Keratinocyte (primary cell): ENCODE results near the gene CTRB1.

Source experiments
- EZH2 ChIP-seq: IDR thresholded peaks from one replicate; pipeline ENCODE4 v1.6.1; 2012; ENCODE audit warnings: inconsistent platforms, mild to moderate bottlenecking, low read length, moderate library complexity
- TF ChIP-seq, protein P1 (sequence below), 3 experiments: IDR thresholded peaks in 1 of 3; conservative IDR thresholded peaks in 1 of 3; optimal IDR thresholded peaks in 1 of 3; 2 replicates in 2 of 3; 3 replicates in 1 of 3; pipeline versions ENCODE3 to v1.5.1; 2011; ENCODE audit warnings: low read length in 3 of 3, mild to moderate bottlenecking in 3 of 3, moderate library complexity in 2 of 3, control low read depth in 1 of 3, inconsistent platforms in 1 of 3; ENCODE audit not compliant: insufficient read depth in 2 of 3; ENCODE audit errors: extremely low read depth in 1 of 3

DNA sequence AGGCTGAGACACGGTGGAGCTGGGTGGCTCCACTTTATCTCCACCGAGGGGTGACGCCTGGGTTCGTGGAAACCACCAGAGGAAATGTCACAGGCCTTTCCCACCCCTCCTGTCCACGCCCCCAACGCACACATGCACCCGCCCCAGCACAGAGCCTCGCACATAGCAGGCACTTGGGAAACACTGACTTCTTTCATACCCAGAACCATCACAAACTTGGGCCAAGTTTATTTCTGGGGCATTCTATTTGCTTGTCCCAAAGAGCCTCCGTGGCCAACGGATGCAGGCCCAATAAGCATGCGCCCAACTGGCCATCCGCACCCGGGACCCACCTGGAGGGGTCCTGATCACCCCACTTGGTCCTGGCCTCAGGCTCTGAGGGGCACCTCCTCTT lies 29.4 kb downstream of the CTRB1 start:
- TF ChIP-seq, protein P1, sequence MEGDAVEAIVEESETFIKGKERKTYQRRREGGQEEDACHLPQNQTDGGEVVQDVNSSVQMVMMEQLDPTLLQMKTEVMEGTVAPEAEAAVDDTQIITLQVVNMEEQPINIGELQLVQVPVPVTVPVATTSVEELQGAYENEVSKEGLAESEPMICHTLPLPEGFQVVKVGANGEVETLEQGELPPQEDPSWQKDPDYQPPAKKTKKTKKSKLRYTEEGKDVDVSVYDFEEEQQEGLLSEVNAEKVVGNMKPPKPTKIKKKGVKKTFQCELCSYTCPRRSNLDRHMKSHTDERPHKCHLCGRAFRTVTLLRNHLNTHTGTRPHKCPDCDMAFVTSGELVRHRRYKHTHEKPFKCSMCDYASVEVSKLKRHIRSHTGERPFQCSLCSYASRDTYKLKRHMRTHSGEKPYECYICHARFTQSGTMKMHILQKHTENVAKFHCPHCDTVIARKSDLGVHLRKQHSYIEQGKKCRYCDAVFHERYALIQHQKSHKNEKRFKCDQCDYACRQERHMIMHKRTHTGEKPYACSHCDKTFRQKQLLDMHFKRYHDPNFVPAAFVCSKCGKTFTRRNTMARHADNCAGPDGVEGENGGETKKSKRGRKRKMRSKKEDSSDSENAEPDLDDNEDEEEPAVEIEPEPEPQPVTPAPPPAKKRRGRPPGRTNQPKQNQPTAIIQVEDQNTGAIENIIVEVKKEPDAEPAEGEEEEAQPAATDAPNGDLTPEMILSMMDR (optimal IDR thresholded peaks at IDR 0.05 in 1 of 3, IDR thresholded peaks at IDR 0.05 in 1 of 3, conservative IDR thresholded peaks at IDR 0.05 in 1 of 3; ENCODE audit: extremely low read depth in 1 of 3, insufficient read depth in 2 of 3, low read length in 3 of 3), result no peak
- TF ChIP-seq EZH2, result no peak
